Measurements from ENCODE around the gene OPTN.

Gene OPTN

GRCh38 chr10:13056456-13057077, 43.4 kb upstream of the OPTN start:
- no peak overlapping the region for H3K27ac ChIP-seq (ENCODE audit: poor library complexity, severe bottlenecking)
- no peak for DNase-seq (ENCODE audit: low spot score)
- peak; percentile 45; the same call in 1 of the 3 replicates for ATAC-seq (ENCODE audit: low read depth)

GRCh38 chr10:13062803-13063202, 37.2 kb upstream of the OPTN start:
- DNase-seq (ENCODE audit: low spot score), result no peak

More at GRCh38 chr10:13056456-13057077, 43.4 kb upstream of the OPTN start:
- H3K4me1 ChIP-seq (ENCODE audit: insufficient read depth, poor library complexity, severe bottlenecking), result no peaks in the 10 kb centered on the region
- no peaks in the 10 kb centered on the region for H3K36me3 ChIP-seq (ENCODE audit: low read depth)
- peak; percentile 56 for TF ChIP-seq CTCF (IDR thresholded peaks at IDR 0.05; ENCODE audit: poor library complexity, severe bottlenecking)
- no peaks in the 10 kb centered on the region for H3K27me3 ChIP-seq (ENCODE audit: insufficient read depth, poor library complexity, severe bottlenecking)
- no peaks in the 10 kb centered on the region for H3K9me3 ChIP-seq (ENCODE audit: severe bottlenecking)
- H3K4me3 ChIP-seq (ENCODE audit: severe bottlenecking), result no peak overlapping the region

GRCh38 chr10:13066527-13066926, 33.4 kb upstream of the OPTN start:
- Histone ChIP-seq H3K27ac (ENCODE audit: poor library complexity, severe bottlenecking) (no peak overlapping the region), H3K36me3 (ENCODE audit: low read depth) (no peaks in the 10 kb centered on the region), H3K9me3 (ENCODE audit: severe bottlenecking) (no peaks in the 10 kb centered on the region), H3K4me1 (ENCODE audit: insufficient read depth, poor library complexity, severe bottlenecking) (no peaks in the 10 kb centered on the region), H3K27me3 (ENCODE audit: insufficient read depth, poor library complexity, severe bottlenecking) (no peaks in the 10 kb centered on the region), H3K4me3 (ENCODE audit: severe bottlenecking) (no peak overlapping the region)
- no peak for TF ChIP-seq CTCF (IDR thresholded peaks at IDR 0.05; ENCODE audit: poor library complexity, severe bottlenecking)
- DNase-seq (ENCODE audit: low spot score) (no peak), ATAC-seq (ENCODE audit: low read depth) (no peak)

More at GRCh38 chr10:13062803-13063202, 37.2 kb upstream of the OPTN start:
- no peaks in the 10 kb centered on the region for H3K36me3 ChIP-seq (ENCODE audit: low read depth)
- H3K27ac ChIP-seq (ENCODE audit: poor library complexity, severe bottlenecking), result no peak overlapping the region
- H3K9me3 ChIP-seq (ENCODE audit: severe bottlenecking), result no peaks in the 10 kb centered on the region
- H3K4me3 ChIP-seq (ENCODE audit: severe bottlenecking), result no peak overlapping the region
- no peaks in the 10 kb centered on the region for H3K27me3 ChIP-seq (ENCODE audit: insufficient read depth, poor library complexity, severe bottlenecking)
- TF ChIP-seq CTCF (IDR thresholded peaks at IDR 0.05; ENCODE audit: poor library complexity, severe bottlenecking), result no peak
- no peaks in the 10 kb centered on the region for H3K4me1 ChIP-seq (ENCODE audit: insufficient read depth, poor library complexity, severe bottlenecking)
- ATAC-seq (ENCODE audit: low read depth), result no peak

- Histone ChIP-seq H3K36me3 (ENCODE audit: low read depth) (no peaks in the 10 kb centered on the region), H3K4me3 (ENCODE audit: severe bottlenecking) (no peak overlapping the region), H3K4me1 (ENCODE audit: insufficient read depth, poor library complexity, severe bottlenecking) (no peaks in the 10 kb centered on the region), H3K27ac (ENCODE audit: poor library complexity, severe bottlenecking) (no peak overlapping the region), H3K27me3 (ENCODE audit: insufficient read depth, poor library complexity, severe bottlenecking) (no peaks in the 10 kb centered on the region), H3K9me3 (ENCODE audit: severe bottlenecking) (no peaks in the 10 kb centered on the region)
- ATAC-seq (ENCODE audit: low read depth) (no peak), DNase-seq (ENCODE audit: low spot score) (no peak)
- no peak for TF ChIP-seq CTCF (IDR thresholded peaks at IDR 0.05; ENCODE audit: poor library complexity, severe bottlenecking)
These were observed 32.5 kb upstream of the OPTN start for GRCh38 chr10:13067431-13067830.

GRCh38 chr10:13068071-13068470, 31.9 kb upstream of the OPTN start:
- Histone ChIP-seq H3K36me3 (ENCODE audit: low read depth) (no peaks in the 10 kb centered on the region), H3K4me1 (ENCODE audit: insufficient read depth, poor library complexity, severe bottlenecking) (no peaks in the 10 kb centered on the region), H3K9me3 (ENCODE audit: severe bottlenecking) (no peaks in the 10 kb centered on the region), H3K27me3 (ENCODE audit: insufficient read depth, poor library complexity, severe bottlenecking) (no peaks in the 10 kb centered on the region), H3K27ac (ENCODE audit: poor library complexity, severe bottlenecking) (no peak overlapping the region), H3K4me3 (ENCODE audit: severe bottlenecking) (no peak overlapping the region)
- no peak for TF ChIP-seq CTCF (IDR thresholded peaks at IDR 0.05; ENCODE audit: poor library complexity, severe bottlenecking)
- ATAC-seq (ENCODE audit: low read depth) (no peak), DNase-seq (ENCODE audit: low spot score) (no peak)
